Left lung (tissue), 10 donors: ENCODE results near the gene COBL. TPM values are rescaled to one million over a fixed set of nuclear protein-coding genes. Genes with fewer than 3 reads are reported as not detected.

Source experiments
- ATAC-seq: fragments of 200-7000 bp; cut with Tn5 transposase; one replicate; pipeline ENCODE4 v1.9.1; 2020; ENCODE audit warnings: moderate library complexity
- DNase-seq, 4 donors: peaks; one replicate each; pipeline ENCODE4 v3.0.0-alpha.2; 2013 to 2020
- H3K27ac ChIP-seq, 2 donors: fragments of 200-600 bp; sonication (generic) in 1 of 2; one replicate each; pipeline versions ENCODE4 v1.5.0 to v1.8.0; 2020 to 2021
- H3K27me3 ChIP-seq, 2 donors: fragments of 200-600 bp; sonication (generic) in 1 of 2; one replicate each; pipeline versions ENCODE4 v1.5.0 to v1.8.0; 2020 to 2021
- H3K36me3 ChIP-seq, 2 donors: fragments of 200-600 bp; sonication (generic) in 1 of 2; one replicate each; pipeline versions ENCODE4 v1.5.0 to v1.8.0; 2020 to 2021
- H3K4me1 ChIP-seq, 2 donors: fragments of 200-600 bp; one replicate each; pipeline ENCODE4 v1.8.0; 2021
- H3K4me3 ChIP-seq, 2 donors: fragments of 200-600 bp; sonication (generic) in 1 of 2; one replicate each; pipeline versions ENCODE4 v1.5.0 to v1.8.0; 2020 to 2021; ENCODE audit warnings: mild to moderate bottlenecking in 1 of 2
- H3K9me3 ChIP-seq, 2 donors: fragments of 200-600 bp; sonication (generic) in 1 of 2; one replicate each; pipeline versions ENCODE4 v1.5.0 to v1.8.0; 2020 to 2021
- intact Hi-C, 2 donors: fragments of 100-400 bp; cut with DNase I; formaldehyde crosslinking; loops; one replicate each; pipeline versions ENCODE4 v1.11.2 to v1.14.2; 2022
- polyA plus RNA-seq, 6 donors: library from polyadenylated mRNA; unstranded; fragments of 120-200 nt; gene quantifications; one replicate each; pipeline ENCODE4 v1.2.1, GENCODE V29; 2013; ENCODE audit not compliant: insufficient read length in 6 of 6
- total RNA-seq, 2 donors: library from RNA; stranded (reverse); fragmentation: NEBNext Ultra II Directional; extraction: Animal tissue kit (Norgen Biotek cat#: 25700); gene quantifications; one replicate each; pipeline ENCODE4 v1.2.1, GENCODE V29; 2021
- TF ChIP-seq, protein P1 (sequence below), 2 donors: fragments of 200-600 bp; sonication (generic) in 1 of 2; IDR thresholded peaks; one replicate each; pipeline versions ENCODE4 v1.5.0 to v1.8.0; 2021; ENCODE audit warnings: antibody characterized with exemption in 2 of 2
- donor health status: DM: no; HTN: yes; CAD: no.
- donor health status: DM: no; HTN: no; CAD: no.

The COBL gene
- total and polyA plus RNA-seq, 8 donors = 3.6 to 36.1 (median 6.4) TPM

DNA sequence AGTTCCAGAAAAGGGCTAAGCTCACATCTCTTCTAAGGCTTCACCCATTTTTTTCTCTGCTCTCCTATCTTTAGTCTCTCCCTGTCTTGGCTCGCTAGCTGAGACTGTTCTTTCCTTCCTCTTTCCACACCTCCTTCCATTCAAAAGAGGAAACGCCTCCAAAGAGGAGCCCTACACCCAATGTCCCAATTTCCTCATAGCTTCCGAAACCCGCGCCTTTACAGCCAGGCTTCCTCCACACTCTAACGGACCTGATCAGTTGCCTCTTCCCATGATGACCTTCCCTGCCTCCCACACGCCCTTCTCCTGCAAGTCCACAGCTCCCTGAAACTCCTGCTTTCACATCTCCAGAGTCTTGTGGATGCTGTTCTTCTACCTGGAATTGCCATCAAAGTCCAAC, 71.7 kb downstream of the COBL start:
- Histone ChIP-seq H3K36me3 (no peaks in the 10 kb centered on the region), H3K4me3 (no peak overlapping the region), H3K4me1 (no peaks in the 10 kb centered on the region), H3K27ac (no peak overlapping the region), H3K9me3 (no peaks in the 10 kb centered on the region), H3K27me3 (no peaks in the 10 kb centered on the region)
- ATAC-seq (no peak), DNase-seq (no peak)
- TF ChIP-seq, protein P1, sequence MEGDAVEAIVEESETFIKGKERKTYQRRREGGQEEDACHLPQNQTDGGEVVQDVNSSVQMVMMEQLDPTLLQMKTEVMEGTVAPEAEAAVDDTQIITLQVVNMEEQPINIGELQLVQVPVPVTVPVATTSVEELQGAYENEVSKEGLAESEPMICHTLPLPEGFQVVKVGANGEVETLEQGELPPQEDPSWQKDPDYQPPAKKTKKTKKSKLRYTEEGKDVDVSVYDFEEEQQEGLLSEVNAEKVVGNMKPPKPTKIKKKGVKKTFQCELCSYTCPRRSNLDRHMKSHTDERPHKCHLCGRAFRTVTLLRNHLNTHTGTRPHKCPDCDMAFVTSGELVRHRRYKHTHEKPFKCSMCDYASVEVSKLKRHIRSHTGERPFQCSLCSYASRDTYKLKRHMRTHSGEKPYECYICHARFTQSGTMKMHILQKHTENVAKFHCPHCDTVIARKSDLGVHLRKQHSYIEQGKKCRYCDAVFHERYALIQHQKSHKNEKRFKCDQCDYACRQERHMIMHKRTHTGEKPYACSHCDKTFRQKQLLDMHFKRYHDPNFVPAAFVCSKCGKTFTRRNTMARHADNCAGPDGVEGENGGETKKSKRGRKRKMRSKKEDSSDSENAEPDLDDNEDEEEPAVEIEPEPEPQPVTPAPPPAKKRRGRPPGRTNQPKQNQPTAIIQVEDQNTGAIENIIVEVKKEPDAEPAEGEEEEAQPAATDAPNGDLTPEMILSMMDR (IDR thresholded peaks at IDR 0.05) = no peak
- intact Hi-C loops = no loop called here

DNA sequence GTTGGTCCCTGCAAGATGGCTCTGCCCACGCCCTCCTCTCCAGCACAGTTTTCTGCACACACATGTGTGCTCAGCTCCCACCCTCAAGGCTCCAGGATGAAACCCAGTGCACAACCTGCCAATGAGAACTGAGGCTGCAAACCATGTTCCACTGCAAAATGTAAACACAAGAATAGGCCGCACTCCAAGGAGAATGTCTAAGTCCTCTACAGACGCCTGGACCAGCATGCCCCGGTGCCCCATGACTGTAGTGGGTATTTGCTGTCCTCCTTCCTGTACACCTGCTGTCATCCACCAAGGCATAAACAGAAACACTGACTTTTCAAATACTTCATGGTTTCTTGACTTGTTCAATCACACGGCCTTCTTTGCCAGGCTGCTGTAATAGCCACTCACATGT, 72.6 kb downstream of the COBL start:
- TF ChIP-seq, protein P1 (IDR thresholded peaks at IDR 0.05) = no peak
- H3K27me3 ChIP-seq = no peaks in the 10 kb centered on the region
- H3K4me1 ChIP-seq = no peaks in the 10 kb centered on the region
- no peak for DNase-seq
- ATAC-seq = peak; percentile 9
- H3K9me3 ChIP-seq = no peaks in the 10 kb centered on the region
- no peak overlapping the region for H3K27ac ChIP-seq
- no peak overlapping the region for H3K4me3 ChIP-seq
- intact Hi-C loops = no loop called here
- H3K36me3 ChIP-seq = no peaks in the 10 kb centered on the region

DNA sequence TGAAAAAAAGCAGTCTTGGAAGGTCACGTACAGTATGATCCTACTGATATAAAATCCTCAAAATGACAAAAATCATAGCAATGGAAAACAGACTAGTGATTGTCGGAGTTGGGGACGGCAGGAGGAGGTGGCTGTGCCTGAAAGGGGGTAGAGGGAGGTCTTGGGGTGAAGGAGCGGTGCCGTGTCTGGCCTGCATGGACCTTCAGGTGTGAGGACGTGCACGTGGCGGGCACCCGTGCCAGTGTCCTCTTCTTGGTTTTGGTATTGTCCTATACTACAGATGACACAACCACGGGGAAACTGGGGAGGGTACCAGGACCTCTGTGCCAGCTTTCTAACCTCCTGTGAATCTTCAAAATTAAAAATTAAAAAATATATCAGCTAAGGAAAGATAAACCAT, 73.0 kb downstream of the COBL start:
- no peak for DNase-seq
- no peak for ATAC-seq
- intact Hi-C loops = no loop called here

DNA sequence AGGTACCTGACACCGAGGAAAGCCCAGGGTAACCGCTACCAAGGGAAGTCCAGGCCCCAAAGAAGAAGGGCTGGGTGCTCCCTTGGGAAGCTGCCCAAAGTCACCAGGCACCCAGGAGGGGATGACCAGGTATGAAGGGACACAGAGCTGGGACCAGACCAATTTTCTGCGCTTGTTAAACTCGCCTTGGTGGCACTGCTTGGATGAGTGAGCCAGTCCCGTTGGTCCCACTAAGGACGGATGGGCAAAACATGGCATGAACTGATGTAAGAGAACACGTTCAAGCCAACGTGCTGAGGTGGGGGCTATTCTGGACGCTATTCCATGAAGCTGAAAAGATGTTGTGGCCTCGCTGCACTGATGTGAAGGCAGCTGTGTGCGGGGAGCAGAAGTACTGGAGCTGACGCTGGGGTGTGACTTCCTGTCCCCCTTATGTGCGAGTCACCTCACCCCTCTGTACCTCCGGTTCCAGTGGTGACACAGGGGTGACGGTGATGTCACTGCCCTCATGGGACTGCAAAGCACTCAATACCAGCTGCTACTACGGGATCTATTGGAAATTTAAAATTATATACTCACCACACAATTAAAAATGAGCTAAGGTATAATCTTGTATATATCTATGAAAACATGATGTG, 73.6 kb downstream of the COBL start:
- Histone ChIP-seq H3K4me1 (no peaks in the 10 kb centered on the region), H3K9me3 (no peaks in the 10 kb centered on the region), H3K4me3 (no peak overlapping the region), H3K27ac (peak overlapping the region in 1 of 2 donors; percentile 13), H3K36me3 (no peaks in the 10 kb centered on the region), H3K27me3 (no peaks in the 10 kb centered on the region)
- ATAC-seq (no peak), DNase-seq (no peak)
- intact Hi-C loops = no loop called here
- TF ChIP-seq, protein P1 (IDR thresholded peaks at IDR 0.05) = no peak

More for the DNA sequence above, 73.0 kb downstream of the COBL start:
- Histone ChIP-seq H3K4me1 (no peaks in the 10 kb centered on the region), H3K9me3 (no peaks in the 10 kb centered on the region), H3K27ac (no peak overlapping the region), H3K27me3 (no peaks in the 10 kb centered on the region), H3K36me3 (no peaks in the 10 kb centered on the region), H3K4me3 (no peak overlapping the region)
- TF ChIP-seq, protein P1 (IDR thresholded peaks at IDR 0.05) = no peak

DNA sequence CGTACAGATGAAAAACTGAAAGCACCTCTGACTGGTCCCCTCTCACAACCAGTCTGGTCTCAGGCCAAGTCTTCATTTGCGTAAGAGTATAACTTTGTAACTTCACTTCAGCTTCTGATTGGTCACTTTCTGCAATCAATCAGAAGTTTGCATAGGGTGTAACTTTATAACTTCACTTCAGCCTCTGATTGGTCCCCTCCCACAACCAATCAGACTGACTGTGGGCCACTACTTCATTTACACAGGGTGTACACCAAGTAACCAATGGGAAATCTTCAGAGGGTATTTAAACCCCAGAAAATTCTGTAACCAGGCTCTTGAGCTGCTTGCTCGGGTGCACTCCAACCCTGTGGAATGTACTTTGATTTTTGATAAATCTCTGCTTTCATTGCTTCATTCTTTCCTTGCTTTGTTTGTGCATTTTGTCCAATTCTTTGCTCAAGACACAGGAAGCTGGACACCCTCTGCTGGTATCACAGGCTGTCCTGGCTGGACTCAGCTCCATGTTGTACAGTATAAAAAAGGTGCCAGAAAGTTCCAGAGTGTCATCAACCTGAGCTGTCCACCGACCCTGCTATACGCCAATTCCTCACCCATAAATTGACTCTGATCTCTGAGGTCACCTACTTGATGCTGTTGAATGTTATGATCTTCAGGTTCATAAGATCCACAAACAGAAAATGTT, 74.5 kb downstream of the COBL start:
- DNase-seq = peak in 1 of 4 donors; percentile 75
- Histone ChIP-seq H3K4me1 (no peaks in the 10 kb centered on the region), H3K27ac (peak overlapping the region in 1 of 2 donors; percentile 13), H3K27me3 (no peaks in the 10 kb centered on the region), H3K4me3 (no peak overlapping the region), H3K36me3 (no peaks in the 10 kb centered on the region), H3K9me3 (no peaks in the 10 kb centered on the region)
- TF ChIP-seq, protein P1 (IDR thresholded peaks at IDR 0.05) = no peak
- intact Hi-C loops = no loop called here
- ATAC-seq = peak; percentile 89
